ENCODE measurements around the gene NRL. TPM values are rescaled to one million over a fixed set of nuclear protein-coding genes. Genes with fewer than 3 reads are reported as not detected.

NRL gene
- total RNA-seq, 1 donor from 2014 or later: 1.6 TPM

DNA sequence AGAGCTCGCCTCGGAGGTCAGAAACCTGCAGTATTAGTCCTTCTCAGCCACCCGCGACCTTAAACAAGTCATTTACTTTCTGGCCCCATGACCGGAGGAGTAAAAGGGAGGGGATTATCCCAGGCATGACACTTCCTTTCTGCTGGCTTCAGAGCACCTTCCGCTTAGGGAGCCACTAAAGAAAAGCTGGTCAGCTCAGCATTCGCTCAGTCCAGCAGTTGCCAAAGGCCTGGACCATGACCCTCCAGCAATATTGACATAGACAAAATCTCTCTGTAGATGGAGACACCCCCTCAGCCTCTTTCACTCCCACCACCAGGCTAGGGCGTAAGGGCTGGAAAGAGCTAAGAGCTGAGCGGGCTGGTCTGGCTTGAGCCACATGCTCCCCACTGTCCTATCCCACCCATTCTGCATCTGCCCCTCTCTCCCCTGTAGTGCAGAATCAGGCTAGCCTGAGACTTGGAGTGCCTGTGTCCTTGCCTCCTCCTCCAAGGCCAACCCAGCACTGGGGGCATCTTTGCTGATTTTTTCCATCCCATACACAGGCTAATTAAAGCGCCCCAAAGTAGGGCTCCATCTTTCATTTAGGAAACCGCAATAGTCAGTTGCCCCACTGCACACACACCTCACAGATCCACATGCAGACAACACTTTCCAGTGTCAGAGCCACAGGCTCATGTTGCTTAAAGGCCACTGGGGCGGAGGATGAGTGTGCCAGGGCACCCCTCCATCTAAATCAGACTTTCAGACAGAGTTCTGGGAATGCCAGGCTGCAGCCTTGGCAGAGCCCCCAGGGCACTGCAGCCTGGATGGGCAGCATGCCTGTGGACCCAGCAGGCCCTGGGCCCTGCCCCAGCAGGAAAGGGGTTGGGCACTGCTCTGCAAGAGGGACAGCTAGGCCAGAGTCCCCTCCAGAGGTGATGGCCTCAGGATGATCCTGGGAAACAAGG, 47.3 kb downstream of the NRL start:
- no peak for DNase-seq (ENCODE audit: low read depth in 2 of 2)

DNA sequence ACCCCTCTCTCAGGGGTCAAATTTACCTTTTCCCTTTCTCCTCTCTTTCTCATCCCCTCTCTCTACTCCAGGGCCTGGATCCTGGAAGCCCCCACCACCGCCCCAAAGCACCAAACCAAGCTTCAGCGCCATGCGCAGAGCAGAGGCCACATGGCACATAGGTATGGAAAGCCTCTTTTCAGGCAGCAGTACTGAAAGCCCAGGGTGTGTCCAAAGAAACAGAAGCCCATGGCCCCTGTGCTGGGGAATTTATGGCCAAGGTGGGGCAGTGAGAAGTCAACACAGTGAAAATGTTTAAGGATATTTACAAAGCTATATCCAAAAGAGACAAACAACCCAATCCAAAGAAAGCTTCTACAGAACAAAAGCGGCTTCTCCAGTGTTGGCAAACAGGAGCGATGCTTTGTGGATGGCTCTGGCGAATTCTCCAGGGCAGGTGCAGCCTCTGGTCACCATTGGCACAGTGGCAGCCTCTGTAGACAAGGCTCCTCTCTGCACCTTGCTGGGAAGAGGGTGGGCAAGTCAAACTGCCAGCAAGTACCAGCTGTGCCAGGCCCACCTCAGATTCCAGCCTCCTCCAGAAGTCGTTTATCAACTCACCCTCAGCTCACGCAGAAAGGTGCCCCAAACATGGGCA, 48.1 kb downstream of the NRL start:
- no peak for DNase-seq (ENCODE audit: low read depth in 2 of 2)

DNA sequence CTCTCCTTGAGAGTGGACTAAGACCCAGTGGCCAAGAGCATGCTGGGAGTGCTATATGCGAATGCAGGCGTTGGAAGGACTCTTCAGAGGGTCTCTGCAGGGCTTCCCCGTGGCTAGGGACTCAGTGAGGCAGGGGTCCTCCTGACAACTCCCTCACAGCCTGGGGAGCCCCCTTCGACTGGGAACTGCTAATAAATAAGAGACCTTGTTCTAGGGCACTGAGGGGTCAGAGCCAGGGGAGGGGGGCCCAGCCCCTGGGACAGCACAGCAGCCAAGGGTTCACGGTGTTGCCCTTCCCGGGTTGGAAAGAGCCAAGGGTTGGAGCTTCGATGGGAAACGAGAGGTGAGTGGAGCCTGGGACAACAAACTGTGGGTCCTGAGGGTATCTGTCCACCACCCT, 49.3 kb downstream of the NRL start:
- no peak for DNase-seq (ENCODE audit: low read depth in 2 of 2)

DNA sequence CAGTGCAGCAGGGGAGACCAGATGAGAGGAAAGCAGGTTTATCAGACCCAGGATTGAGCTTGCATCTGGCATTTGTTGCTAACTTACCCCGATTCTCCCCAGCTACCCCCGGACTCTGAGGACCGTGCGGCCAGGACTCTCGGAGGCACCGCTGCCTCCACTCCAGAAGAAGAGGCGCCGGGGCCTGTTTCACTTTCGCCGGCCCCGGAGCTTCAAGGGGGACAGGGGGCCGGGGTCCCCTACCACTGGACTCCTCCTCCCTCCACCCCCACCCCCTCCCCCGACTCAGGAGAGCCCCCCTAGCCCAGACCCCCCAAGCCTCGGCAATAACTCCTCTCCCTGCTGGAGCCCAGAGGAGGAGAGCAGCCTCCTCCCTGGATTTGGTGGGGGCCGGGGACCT, 49.9 kb downstream of the NRL start:
- no peak for DNase-seq (ENCODE audit: low read depth in 2 of 2)

DNA sequence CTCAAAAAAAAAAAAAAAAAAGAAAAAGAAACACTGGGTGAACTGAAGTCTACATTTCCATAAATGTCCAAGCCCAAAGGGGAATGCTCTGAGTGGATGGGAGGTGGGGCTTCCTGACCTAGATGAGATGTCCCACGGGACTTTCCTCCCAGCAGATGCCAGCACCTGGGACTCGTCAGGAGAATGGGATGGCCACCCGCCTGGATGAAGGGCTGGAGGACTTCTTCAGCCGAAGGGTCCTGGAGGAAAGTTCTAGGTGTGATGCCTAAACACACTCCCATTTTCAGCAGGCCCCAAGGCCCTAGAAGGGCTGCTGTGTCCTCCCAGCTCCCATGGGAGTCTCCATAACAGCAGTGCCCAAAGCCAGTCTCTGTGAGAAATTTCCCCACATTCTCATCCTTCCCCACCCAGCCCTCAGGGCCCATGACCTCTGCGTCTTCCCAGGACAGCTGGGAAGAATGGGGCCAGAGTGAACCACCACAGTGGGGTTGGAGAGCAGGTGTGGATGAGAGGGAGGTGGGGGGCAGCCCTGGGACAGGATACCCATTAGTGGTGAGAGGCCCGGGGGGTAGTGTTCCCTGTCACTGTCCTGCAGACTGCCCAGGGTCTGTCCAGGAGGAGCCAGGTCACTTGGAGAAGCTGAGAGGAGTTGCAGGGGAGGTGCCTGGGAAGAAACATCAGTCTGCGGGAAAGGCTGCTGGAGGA, 50.5 kb downstream of the NRL start:
- no peak for DNase-seq (ENCODE audit: low read depth in 2 of 2)

DNA sequence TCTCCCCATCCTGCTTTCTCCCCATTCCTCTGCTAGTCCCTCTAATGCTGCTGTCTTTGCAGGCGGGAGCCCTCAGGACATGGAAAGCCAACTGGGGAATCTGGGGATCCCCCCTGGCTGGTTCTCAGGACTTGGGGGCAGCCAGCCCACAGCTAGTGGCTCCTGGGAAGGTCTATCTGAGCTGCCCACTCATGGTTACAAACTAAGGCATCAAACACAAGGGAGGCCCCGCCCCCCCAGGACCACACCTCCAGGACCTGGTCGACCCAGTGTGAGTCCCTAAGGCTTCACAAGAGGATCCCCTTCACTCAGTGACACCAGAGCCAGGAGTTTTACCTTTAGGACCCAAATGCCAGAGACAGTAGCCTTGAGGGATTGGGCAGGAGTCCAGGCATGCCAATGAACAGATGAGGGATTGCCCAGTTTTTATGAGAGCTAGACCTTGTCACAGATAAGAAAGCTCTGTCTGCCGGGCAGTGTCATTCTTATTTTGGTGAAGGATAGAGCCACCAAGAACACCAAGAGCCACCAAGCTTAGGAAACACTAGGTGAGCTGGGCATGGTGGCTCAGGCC, 51.4 kb downstream of the NRL start:
- DNase-seq (ENCODE audit: low read depth in 2 of 2): no peak

DNA sequence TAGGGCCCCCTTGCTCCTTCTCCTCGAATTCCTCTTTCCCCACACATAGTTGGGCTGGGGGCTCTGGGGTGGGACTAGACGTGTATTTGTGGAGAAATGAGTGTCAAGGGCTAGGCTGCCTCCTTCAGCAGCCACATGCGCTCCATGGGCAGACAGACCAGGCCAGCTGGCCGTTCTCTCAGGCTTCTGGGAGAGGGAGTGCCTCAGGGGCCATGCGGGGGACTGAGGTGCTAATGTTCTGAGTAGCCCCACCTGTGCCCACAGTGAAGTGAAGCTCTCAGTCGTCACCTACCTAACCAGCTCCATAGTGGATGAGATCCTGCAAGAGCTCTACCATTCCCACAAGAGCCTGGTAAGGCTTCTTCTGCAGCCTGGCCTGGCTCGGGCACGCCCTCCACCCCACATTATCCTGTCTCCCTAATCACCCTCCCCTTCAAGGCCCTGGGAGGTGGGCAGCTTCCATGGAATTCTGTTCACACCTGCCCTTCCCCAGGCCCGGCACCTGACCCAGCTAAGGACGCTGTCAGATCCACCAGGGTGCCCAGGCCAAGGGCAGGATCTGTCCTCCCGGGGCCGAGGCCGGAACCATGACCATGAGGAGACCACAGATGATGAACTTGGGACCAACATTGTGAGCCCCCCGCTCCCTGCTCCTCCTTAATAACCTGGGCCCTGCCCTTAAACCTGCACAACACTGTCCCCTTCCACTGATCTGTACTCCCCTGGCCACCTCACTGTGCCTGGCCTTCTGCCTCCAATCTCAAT, 52.4 kb downstream of the NRL start:
- no peak for DNase-seq (ENCODE audit: low read depth in 2 of 2)

DNA sequence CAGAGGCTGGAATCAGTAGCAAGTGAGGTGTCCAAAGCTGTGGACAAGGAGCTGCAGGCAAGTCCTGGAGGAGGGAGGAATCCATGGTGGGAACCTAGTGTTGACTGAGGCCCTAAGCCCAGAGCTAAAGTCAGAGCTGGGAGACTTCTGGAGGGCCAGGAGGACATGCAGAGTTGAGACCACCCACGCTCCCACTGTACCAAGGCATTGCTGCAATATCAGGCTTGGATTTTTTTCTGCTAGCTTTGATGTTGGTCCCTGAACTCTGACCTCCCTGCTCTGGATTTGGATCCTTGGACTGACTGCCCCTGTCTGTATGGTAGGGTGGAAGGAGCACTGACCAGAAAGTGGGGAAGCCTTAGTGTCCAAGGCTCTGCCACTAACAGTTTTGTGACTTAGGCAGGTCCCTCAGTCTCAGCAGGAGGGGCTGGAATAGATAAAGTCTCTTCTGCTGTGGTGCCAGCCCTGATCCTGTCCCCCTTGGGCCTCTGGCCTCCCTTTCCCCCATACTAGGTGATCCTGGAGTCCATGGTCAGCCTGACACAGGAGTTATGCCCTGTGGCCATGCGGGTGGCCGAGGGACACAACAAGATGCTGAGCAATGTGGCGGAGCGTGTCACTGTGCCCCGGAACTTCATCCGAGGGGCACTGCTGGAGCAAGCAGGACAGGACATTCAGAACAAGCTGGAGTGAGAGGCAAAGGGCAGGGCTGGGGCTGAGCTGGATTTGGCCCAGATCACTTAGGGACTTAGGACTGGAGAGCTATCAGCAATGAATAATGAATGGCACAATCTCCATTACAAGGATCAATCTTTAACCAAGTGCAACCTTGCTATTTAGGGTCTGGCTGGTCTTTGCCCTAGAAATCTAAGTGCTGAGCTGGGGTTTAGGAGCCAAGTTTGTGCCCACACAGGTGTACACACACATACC, 53.5 kb downstream of the NRL start:
- no peak for DNase-seq (ENCODE audit: low read depth in 2 of 2)

DNA sequence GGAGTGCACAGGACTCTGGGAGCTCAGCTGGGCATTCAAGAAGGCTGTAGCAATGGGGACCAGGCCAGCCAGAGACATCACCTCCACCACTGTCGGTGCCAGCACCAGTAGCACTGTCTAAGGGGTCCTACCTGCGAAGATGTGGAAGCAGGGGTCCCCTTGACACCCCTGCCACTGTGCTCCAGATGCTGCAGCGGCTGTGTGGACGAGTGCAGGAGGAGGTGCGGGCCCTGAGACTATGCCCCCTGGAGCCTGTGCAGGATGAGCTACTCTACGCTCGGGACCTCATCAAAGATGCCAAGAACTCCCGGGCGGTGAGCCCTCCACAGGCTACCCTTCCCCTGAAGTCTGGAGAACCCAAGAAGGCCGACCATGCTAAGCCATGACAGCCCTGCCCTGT, 54.3 kb downstream of the NRL start:
- DNase-seq (ENCODE audit: low read depth in 2 of 2): no peak

DNA sequence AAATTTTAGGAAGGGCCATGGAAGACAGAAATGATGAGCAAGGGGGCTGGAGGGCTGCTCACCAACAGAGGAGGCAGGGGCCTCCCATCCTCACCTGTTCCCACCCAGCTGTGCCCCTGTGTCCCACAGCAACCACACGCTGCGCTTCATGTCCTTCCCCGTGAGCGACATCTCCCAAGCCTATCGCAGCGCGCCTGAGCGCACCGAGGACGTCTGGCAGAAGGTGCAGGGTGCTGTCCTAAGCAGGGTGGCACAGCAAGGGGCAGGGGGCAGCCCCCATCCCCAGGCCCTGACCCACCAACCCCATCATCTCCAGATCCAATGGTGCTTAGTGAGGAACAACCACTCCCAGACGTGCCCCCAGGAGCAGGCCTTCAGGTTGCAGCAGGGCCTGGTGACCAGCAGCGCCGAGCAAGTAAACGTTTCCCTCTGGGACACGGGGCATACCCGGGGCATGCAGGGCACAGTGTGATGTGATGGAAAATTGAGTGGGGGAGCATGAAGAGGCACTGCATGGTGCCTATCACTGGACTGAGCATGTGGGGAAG, 54.8 kb downstream of the NRL start:
- DNase-seq (ENCODE audit: low read depth in 2 of 2): no peak

DNA sequence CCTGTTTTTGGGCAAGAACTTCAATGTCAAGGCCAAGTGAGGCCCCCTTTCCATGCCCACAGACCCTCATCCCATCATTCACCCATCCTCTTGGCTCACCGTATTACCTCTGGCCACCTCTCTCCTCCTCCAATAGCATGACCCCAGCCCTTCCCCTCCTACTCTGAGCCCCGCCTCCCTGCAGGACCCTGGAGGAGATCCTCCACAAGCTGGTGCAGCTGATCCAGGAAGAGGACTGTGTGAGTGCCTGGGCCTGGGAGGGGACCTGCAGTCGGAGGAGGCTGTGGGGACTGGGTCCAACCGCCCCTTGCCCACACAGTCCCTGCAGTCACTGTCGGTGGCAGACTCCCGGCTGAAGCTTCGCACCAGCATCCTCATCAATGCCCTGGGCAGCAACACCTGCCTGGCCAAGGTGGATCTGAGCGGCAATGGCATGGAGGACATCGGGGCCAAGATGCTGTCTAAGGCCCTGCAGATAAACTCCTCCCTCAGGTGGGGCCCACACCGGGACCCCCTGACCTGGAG, 55.7 kb downstream of the NRL start:
- DNase-seq (ENCODE audit: low read depth in 2 of 2): no peak

DNA sequence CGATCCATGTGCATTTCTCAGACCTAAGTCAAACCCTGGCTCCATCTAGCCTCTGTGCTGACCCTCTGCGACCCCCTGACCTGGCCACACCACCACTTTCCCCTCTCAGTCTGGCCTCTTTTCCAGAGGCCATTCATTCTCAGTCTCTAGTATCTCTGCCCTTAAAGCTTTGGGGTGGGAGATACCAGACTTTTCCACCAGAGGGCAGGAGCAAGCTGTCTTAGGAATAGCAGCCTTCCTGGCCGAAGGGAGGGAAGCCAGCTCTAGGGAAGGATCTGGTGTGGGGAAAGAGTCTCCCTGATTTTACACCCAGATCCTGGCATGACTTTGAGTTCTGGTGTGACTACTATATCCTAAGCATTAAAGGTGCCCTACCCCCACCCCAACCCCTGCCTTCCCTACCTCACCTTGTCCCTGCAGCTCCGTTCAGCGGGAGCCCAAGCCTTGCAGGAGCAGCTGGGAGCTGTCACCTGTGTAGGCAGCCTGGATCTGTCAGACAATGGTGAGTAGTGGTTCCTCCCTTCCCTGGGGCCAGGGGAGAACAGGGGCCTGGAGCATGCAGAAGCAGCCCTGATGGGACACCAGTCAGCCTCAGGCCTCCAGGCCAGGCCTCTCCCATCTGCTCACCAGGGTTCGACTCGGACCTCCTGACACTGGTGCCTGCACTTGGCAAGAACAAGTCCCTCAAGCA, 56.3 kb downstream of the NRL start:
- peak; percentile 63 to 73 for DNase-seq (ENCODE audit: low read depth in 2 of 2)

DNA sequence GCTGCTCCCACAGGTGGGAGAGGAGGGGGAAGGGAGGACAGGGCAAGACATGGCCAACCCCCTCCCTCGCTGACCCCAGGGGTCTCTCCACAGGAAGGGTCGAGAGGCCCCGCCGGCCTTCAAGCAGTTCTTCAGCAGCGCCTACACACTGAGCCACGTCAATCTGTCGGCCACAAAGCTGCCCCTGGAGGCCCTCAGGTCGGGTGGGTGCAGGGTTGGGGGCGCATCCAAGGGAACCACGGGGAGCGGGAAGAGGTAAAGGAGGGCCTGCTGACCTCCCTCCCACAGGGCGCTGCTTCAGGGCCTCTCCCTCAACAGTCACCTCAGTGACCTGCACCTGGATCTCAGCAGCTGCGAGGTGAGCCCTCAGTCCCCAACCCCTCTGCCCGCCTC, 56.9 kb downstream of the NRL start:
- no peak for DNase-seq (ENCODE audit: low read depth in 2 of 2)

DNA sequence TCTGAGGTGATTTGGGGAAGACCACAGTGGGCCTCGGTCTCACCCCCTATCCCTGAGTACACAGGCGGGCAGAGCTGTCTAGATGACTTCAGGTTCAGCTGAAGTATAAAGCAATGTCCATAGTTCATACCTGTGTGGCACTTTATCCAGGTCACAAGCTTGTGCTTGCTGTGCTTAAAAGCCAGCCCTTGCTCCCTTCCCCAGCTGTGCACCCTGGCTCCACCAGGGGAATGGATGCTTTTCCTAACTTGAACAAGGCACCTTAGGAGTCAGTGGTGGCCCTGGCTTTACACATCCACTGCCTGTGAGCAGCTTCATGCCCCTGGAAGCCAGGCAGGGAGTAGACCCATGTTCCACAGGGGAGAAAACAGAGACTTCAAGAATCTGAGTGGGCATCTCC, 57.5 kb downstream of the NRL start:
- no peak for DNase-seq (ENCODE audit: low read depth in 2 of 2)

DNA sequence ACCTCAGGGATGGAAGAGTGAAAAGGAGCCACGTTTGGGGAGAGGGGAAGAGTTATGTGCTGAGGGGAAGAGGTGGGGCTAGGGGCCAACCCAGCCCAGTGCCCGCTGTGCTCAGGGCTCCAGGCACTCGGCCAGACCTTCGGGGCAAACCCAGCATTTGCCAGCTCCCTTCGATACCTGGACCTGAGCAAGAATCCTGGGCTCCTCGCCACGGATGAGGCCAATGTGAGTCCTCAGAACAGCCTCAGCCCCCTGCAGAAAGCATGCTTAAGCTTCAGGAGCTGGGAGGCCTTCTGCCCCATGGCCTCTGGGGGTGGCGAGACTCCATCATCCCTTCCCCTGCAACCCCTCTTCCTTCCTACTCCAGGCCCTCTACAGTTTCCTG, 58.0 kb downstream of the NRL start:
- no peak for DNase-seq (ENCODE audit: low read depth in 2 of 2)

DNA sequence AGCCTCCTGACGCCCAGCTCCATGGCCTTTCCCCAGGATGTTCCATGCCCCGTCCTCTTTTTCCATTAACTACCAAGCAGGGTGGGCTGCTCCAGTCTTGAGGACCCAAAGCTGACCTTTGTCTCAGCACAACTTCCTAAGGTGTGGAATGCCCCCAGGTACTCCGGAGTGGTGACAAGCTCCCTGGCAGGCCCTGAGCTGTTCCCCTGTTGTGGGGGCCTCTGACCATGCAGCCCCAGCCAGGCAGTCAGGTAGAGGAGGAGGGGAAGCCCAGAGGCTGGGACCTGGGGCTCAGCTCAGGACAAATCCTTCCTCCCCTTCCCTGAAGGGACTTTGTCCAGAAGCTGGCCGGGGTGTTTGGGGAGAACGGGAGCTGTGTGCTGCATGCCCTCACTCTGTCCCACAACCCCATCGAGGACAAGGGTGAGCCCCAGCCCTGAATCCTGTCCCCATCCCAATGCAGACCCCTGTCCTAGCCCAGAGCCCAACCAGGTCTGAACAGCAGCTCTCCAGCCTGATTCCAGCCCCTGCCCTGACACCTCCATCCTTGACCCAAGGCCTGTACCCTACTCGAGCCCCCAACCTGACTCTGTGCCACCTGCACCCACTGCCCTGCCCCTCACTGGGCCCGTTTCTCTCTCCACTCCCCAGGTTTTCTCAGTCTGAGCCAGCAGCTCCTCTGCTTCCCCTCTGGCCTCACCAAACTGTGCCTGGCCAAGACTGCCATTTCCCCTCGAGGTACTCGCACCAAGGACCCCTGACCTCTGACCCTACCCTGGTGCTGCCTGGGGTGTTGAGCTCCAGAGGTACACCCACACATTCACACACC, 58.6 kb downstream of the NRL start:
- DNase-seq (ENCODE audit: low read depth in 2 of 2): no peak

DNA sequence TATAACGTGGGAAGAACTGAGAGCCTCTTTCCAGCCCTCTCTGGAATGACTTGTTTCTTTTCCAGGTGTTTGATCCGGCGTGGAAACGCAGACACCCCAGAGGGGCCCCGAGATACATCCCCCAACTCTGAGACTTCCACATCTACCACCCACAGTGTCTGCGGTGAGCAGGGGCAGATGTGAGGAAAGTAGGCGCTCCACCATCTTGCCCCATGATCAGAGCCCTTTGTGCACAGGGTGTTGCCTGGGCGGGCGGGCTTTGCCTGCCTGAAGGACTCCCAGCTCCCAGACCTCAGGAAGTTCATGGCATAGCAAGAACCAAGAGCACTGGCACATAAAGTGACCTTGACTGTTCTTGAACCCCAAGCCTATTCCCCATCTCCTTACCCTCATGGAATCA, 60.1 kb downstream of the NRL start:
- DNase-seq (ENCODE audit: low read depth in 2 of 2): no peak

DNA sequence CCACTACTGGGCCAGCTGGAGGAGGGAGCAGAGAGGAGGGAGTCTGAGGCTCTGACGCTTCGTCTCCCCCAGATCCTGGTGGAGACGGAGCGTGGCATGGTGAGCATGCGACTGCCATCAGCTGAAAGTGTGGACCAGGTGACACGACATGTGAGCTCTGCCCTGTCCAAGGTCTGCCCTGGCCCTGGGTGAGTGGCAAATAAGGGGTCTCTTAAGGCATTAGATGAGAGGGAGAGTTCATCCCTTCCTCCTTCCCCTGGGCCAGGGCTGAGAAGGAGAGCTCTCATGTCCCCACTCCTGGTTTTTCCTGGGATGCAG, 60.5 kb downstream of the NRL start:
- no peak for DNase-seq (ENCODE audit: low read depth in 2 of 2)

Measured in lung microvascular endothelial cell (primary cell).